ENCODE measurements around the gene PRODH. TPM values are rescaled to one million over a fixed set of nuclear protein-coding genes. Genes with fewer than 3 reads are reported as not detected.
"Not testable (repeated sequence)": the region's sequence is repeated elsewhere in the genome, so short reads cannot be mapped to it uniquely, and the experiment has no call there.

Gene PRODH
- polyA plus RNA-seq, 1 experiment = not detected

- CTCF ChIA-PET = interaction anchor here (0.6 to 2.0 kb wide), 4 partner anchors 24 to 726 kb away, joined by 3 to 11 read pairs (median 3); no protein-coding TSS in a partner anchor
- POLR2A ChIA-PET = no interaction called here
These were observed 30.3 kb downstream of the PRODH start, which contains the start of gene DGCR6 for GRCh38 chr22:18905540-18906409. DGCR6 (plus strand) TSS chr22:18906320; CDS start chr22:18906375, 55 bp downstream.

GRCh38 chr22:18896037-18896657 lies 39.9 kb downstream of the PRODH start:
- CTCF ChIA-PET; H3K4me3 ChIP-seq (ENCODE audit: low read depth, low read length); H3K36me3 ChIP-seq (ENCODE audit: control insufficient read depth, insufficient read depth, low read length); POLR2A ChIA-PET; DNase-seq (ENCODE audit: low read depth); H3K27me3 ChIP-seq (ENCODE audit: control insufficient read depth, insufficient read depth, low read length): not testable (repeated sequence)

More at GRCh38 chr22:18905540-18906409, 30.3 kb downstream of the PRODH start, which contains the start of gene DGCR6:
- no peaks in the 10 kb centered on the region for H3K36me3 ChIP-seq (ENCODE audit: control insufficient read depth, insufficient read depth, low read length)
- DNase-seq (ENCODE audit: low read depth) = no peak
- TF ChIP-seq CTCF (IDR thresholded peaks at IDR 0.05; ENCODE audit: insufficient read depth, low read depth, low read length) = no peak
- H3K27me3 ChIP-seq (ENCODE audit: control insufficient read depth, insufficient read depth, low read length) = no peaks in the 10 kb centered on the region
- no peak within 1 kb of the TSS for H3K4me3 ChIP-seq (ENCODE audit: low read depth, low read length)

- DNase-seq (ENCODE audit: low read depth); H3K4me3 ChIP-seq (ENCODE audit: low read depth, low read length); H3K36me3 ChIP-seq (ENCODE audit: control insufficient read depth, insufficient read depth, low read length); H3K27me3 ChIP-seq (ENCODE audit: control insufficient read depth, insufficient read depth, low read length); POLR2A ChIA-PET; CTCF ChIA-PET: not testable (repeated sequence)
These were observed 42.3 kb downstream of the PRODH start for GRCh38 chr22:18893775-18894174.

- H3K36me3 ChIP-seq (ENCODE audit: control insufficient read depth, insufficient read depth, low read length); H3K27me3 ChIP-seq (ENCODE audit: control insufficient read depth, insufficient read depth, low read length); DNase-seq (ENCODE audit: low read depth); POLR2A ChIA-PET; CTCF ChIA-PET; H3K4me3 ChIP-seq (ENCODE audit: low read depth, low read length): not testable (repeated sequence)
These were observed 45.4 kb downstream of the PRODH start for GRCh38 chr22:18890510-18891192.

- no peak for TF ChIP-seq CTCF (IDR thresholded peaks at IDR 0.05; ENCODE audit: insufficient read depth, low read depth, low read length)
- no peak for DNase-seq (ENCODE audit: low read depth)
- POLR2A ChIA-PET = no interaction called here
- no peak overlapping the region for H3K4me3 ChIP-seq (ENCODE audit: low read depth, low read length)
- no peaks in the 10 kb centered on the region for H3K27me3 ChIP-seq (ENCODE audit: control insufficient read depth, insufficient read depth, low read length)
- H3K36me3 ChIP-seq (ENCODE audit: control insufficient read depth, insufficient read depth, low read length) = no peaks in the 10 kb centered on the region
- CTCF ChIA-PET = no interaction called here
These were observed 48.0 kb downstream of the PRODH start for GRCh38 chr22:18888115-18888514.

DNA sequence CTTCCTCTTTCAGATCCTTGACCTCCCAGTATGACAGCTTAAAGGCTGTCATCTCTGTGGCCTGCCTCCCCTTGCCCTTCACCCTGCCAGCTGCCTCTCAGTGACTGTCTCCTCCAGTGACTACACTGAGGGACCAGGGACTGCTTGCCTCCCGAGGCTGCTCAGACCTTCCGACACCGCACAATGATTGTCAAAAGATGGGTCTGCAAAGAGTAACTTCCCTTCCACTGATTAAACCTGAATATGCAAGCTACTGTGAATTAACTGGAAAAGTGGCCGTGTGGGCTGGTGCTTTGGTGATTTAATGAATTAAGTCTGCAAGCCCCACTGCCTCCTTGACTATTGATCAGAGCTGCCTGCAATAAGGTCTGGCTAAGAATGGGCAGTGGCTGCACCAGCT lies 51.6 kb downstream of the PRODH start:
- CTCF ChIA-PET; H3K36me3 ChIP-seq (ENCODE audit: control insufficient read depth, insufficient read depth, low read length); H3K27me3 ChIP-seq (ENCODE audit: control insufficient read depth, insufficient read depth, low read length); H3K4me3 ChIP-seq (ENCODE audit: low read depth, low read length); DNase-seq (ENCODE audit: low read depth); POLR2A ChIA-PET: not testable (repeated sequence)

- H3K36me3 ChIP-seq (ENCODE audit: control insufficient read depth, insufficient read depth, low read length); DNase-seq (ENCODE audit: low read depth); POLR2A ChIA-PET; CTCF ChIA-PET; H3K4me3 ChIP-seq (ENCODE audit: low read depth, low read length); H3K27me3 ChIP-seq (ENCODE audit: control insufficient read depth, insufficient read depth, low read length): not testable (repeated sequence)
These were observed 54.8 kb downstream of the PRODH start for GRCh38 chr22:18881260-18881659.

Other genes starting within 250 kb of the PRODH start
- gene DGCR6, start 30.0 kb downstream of the PRODH start, polyA plus RNA-seq (2011; rRNA removed) = 0.29 and 0.77 TPM in 2 replicates
- 32.2 and 44.3 TPM in 2 replicates for gene DGCR2, start 186.1 kb upstream of the PRODH start, polyA plus RNA-seq (2011; rRNA removed)
- not detected in 2 replicates for gene TSSK2, start 195.0 kb upstream of the PRODH start, polyA plus RNA-seq (2011; rRNA removed)
- gene ESS2, start 208.4 kb upstream of the PRODH start, polyA plus RNA-seq (2011; rRNA removed) = 11.3 and 19.4 TPM in 2 replicates
- gene GSC2, start 214.0 kb upstream of the PRODH start, polyA plus RNA-seq (2011; rRNA removed) = not detected in 2 replicates
- 19.6 and 36.9 TPM in 2 replicates for gene SLC25A1, start 242.4 kb upstream of the PRODH start, polyA plus RNA-seq (2011; rRNA removed)

Data from BJ (cell line).